ENCODE results near the gene ST8SIA2. TPM values are rescaled to one million over a fixed set of nuclear protein-coding genes. Genes with fewer than 3 reads are reported as not detected.
"Not testable (repeated sequence)": the region's sequence is repeated elsewhere in the genome, so short reads cannot be mapped to it uniquely, and the experiment has no call there.

Gene ST8SIA2
- total RNA-seq, 2 donors from 2014 or later = not detected

DNA sequence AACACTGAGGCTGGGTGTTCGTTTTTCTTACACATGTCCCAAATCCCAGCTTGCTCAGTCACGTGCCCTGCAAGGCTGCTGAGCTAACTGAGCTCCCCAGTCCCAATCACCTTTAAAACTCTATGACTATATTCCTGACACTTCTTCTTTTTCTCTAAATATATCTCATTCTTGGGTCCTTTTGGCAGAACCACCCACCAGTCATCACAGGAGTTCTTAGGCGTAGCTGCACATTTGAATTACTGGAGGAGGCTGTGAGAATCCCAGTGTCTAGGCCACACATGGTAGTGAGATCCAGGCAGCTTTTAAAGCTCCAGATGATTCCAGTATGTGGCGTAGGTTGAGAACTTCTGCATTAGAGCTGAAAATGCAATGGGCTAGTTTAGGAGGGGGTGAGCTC is 66.3 kb downstream of the ST8SIA2 start:
- ATAC-seq (no peak), DNase-seq (no peak)
- Mint-ChIP-seq H3K4me1 (no peaks in the 10 kb centered on the region), H3K27ac (no peak overlapping the region), H3K36me3 (ENCODE audit: low read depth) (no peaks in the 10 kb centered on the region), H3K4me3 (no peak overlapping the region), H3K27me3 (peaks cover 34% of the 10 kb centered on the region)
- H3K9me3 ChIP-seq (ENCODE audit: control insufficient read depth, low read length, poor library complexity, severe bottlenecking) = no peaks in the 10 kb centered on the region

DNA sequence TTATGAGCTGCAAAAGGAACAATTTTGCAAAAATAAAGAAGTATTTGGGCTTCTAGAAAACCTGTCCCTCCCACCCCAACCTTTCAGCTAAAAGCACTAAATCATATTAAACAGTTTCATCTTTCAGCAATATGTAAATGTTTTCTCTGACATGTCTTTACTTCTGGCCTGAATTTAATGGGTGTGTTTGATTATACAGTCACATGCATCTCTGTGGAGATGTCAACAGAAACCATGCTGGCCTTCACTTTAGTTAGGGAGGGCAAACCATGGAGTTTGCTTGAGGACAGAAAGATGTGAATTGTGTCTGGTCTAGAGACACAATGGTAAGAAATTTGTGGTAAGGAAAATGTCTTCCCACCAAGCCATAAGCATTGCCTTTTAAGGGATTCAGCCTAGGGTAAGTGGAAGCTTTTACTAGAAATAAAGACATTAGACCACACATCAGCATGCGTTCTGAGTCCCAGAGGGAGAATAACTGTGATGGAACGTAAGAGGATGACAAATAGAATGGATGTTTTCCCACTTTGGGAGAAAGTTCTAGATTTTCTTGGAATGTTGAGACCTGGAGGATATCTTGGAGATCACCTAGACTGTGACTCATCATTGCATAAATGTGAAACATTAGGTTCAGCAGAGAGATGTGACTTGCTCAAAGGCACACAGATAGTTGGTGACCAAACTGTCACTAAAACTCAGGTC is 68.9 kb downstream of the ST8SIA2 start:
- DNase-seq (no peak), ATAC-seq (no peak)
- no peaks in the 10 kb centered on the region for H3K9me3 ChIP-seq (ENCODE audit: control insufficient read depth, low read length, poor library complexity, severe bottlenecking)
- no peak overlapping the region for H3K27ac Mint-ChIP-seq
- H3K4me3 Mint-ChIP-seq = no peak overlapping the region
- peaks cover 34% of the 10 kb centered on the region for H3K27me3 Mint-ChIP-seq
- no peaks in the 10 kb centered on the region for H3K36me3 Mint-ChIP-seq (ENCODE audit: low read depth)
- H3K4me1 Mint-ChIP-seq = no peaks in the 10 kb centered on the region

DNA sequence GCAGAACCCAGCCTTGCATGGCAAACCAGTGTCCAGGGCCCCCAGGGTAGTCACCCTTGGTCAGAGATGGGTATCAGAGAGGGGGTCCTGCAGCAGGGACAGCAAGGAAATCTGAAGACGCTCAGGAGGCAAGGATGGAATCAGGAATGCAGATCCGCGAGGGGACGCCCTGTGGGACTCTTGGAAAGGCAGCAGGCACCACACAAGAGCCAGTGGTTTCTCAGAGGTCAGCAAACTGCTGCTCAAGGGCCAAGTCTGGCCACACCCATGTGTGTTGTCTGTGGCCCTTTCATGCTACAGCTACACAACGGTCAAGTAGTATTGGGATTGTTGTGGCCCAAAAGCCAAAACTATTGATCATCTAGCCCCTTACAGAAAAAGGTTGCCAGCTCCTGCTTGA is 69.7 kb downstream of the ST8SIA2 start:
- no peak for ATAC-seq
- no peaks in the 10 kb centered on the region for H3K9me3 ChIP-seq (ENCODE audit: control insufficient read depth, low read length, poor library complexity, severe bottlenecking)
- Mint-ChIP-seq H3K4me1 (no peaks in the 10 kb centered on the region), H3K36me3 (ENCODE audit: low read depth) (no peaks in the 10 kb centered on the region), H3K4me3 (no peak overlapping the region), H3K27me3 (peaks cover 34% of the 10 kb centered on the region), H3K27ac (no peak overlapping the region)
- DNase-seq = no peak

DNA sequence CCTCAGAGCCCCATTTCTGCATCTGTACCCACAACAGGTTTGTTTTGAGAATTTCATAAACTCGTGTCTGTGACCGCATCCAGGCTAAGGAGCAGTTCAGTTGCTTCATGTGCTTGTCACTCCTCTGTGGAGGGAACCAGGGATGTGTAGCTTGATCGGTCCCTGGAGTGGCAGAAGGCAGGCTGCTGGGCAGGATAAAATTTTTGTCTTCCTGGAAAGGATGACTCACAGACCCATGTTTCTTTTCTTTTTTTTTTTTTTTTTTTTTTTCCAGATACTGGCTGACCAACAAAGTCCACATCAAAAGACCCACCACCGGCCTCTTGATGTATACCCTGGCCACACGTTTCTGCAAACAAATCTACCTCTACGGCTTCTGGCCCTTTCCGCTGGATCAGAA is 70.1 kb downstream of the ST8SIA2 start:
- Mint-ChIP-seq H3K4me3 (no peak overlapping the region), H3K27ac (no peak overlapping the region), H3K36me3 (ENCODE audit: low read depth) (no peaks in the 10 kb centered on the region), H3K27me3 (peaks cover 34% of the 10 kb centered on the region), H3K4me1 (no peaks in the 10 kb centered on the region)
- ATAC-seq (no peak), DNase-seq (no peak)
- no peaks in the 10 kb centered on the region for H3K9me3 ChIP-seq (ENCODE audit: control insufficient read depth, low read length, poor library complexity, severe bottlenecking)

DNA sequence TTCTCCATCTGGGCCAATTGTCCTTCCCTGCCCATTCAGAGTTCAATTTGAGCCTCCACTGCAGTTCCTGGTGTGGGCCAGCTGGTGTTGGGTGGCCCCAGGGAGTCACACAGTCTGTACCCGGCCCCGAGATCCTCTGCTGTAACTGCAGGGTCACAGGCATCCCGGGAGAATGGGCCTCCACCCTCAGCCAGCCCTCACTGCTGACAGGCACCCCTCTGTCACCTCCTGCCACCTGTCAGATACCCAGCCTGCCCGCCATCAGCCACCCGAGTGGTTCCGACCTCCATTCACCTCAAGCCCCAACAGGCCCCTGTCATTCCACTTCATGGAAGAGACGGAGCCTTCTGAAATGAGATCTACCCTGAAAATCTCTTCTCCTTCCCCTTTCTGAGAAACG is 73.2 kb downstream of the ST8SIA2 start:
- Mint-ChIP-seq H3K4me3 (no peak overlapping the region), H3K36me3 (ENCODE audit: low read depth) (no peaks in the 10 kb centered on the region), H3K27me3 (peaks cover 35% of the 10 kb centered on the region), H3K4me1 (no peaks in the 10 kb centered on the region), H3K27ac (no peak overlapping the region)
- ATAC-seq (no peak), DNase-seq (no peak)
- no peaks in the 10 kb centered on the region for H3K9me3 ChIP-seq (ENCODE audit: control insufficient read depth, low read length, poor library complexity, severe bottlenecking)

DNA sequence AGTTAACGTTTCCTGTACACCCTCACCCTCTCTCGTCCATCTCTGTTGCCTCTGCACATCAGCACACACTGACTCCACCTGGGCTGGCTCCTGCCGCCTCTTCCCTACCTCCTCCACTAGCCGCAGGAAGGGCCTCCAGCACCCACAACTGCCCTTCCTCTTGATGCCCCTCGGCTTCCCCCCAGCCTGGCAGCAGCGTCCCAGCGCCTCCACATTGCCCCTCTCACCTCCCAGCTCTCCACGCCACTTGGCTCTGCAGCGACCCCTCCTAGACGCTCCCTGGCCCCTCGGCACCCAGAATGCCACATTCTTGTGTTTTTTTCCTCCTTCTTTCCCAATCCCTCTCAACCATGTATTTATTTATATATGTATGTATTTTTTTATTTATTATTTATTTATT is 73.6 kb downstream of the ST8SIA2 start:
- no peak for DNase-seq
- ATAC-seq = no peak
- H3K36me3 Mint-ChIP-seq (ENCODE audit: low read depth) = no peaks in the 10 kb centered on the region
- no peak overlapping the region for H3K27ac Mint-ChIP-seq
- H3K4me1 Mint-ChIP-seq = no peaks in the 10 kb centered on the region
- H3K4me3 Mint-ChIP-seq = no peak overlapping the region
- peaks cover 35% of the 10 kb centered on the region for H3K27me3 Mint-ChIP-seq
- no peaks in the 10 kb centered on the region for H3K9me3 ChIP-seq (ENCODE audit: control insufficient read depth, low read length, poor library complexity, severe bottlenecking)

DNA sequence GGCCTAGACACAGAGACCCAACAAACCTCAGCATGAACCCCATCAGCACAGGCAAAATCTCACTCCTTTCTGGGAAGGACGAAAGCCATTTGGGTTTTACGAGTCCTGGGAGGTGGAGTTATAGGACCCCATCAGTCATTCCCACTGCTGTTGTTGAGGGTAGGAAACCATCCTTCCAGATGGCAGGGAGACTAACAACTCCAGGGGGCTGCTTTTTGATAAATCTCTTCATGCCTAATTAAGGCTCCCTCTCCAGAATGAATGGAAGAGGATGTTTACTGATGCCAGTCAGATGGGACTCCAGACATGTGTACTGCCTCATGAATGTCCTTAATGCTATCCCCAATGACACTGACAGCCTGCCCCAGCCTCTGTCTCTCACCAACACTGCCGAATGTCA is 75.3 kb downstream of the ST8SIA2 start:
- no peak overlapping the region for H3K27ac Mint-ChIP-seq
- peaks cover 46% of the 10 kb centered on the region for H3K27me3 Mint-ChIP-seq
- H3K36me3 Mint-ChIP-seq (ENCODE audit: low read depth) = no peaks in the 10 kb centered on the region
- H3K4me1 Mint-ChIP-seq = no peaks in the 10 kb centered on the region
- H3K9me3 ChIP-seq (ENCODE audit: control insufficient read depth, low read length, poor library complexity, severe bottlenecking) = no peaks in the 10 kb centered on the region
- no peak for DNase-seq
- H3K4me3 Mint-ChIP-seq = no peak overlapping the region
- ATAC-seq = no peak

DNA sequence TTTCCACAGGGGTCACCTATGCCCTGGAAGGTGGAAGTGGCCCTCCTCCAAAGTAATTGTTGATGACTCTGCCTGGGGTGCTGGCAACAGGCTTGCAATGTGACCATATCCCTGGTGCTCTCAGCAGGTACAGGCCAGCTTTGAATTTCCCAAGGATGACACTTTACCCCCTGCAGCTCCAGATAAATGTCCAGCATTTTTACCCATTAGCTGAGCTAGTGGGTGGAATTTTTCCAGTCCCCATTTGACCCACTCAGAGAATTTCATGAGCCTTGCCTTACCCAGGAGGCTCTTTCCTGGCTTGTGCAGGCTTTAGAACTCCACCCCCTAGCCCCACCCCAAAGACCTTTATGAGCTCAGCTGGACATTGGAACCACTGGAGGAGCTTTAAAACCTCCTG is 77.6 kb downstream of the ST8SIA2 start:
- Mint-ChIP-seq H3K27me3 (peaks cover 46% of the 10 kb centered on the region), H3K27ac (no peak overlapping the region), H3K36me3 (ENCODE audit: low read depth) (no peaks in the 10 kb centered on the region), H3K4me1 (no peaks in the 10 kb centered on the region), H3K4me3 (no peak overlapping the region)
- H3K9me3 ChIP-seq (ENCODE audit: control insufficient read depth, low read length, poor library complexity, severe bottlenecking) = no peaks in the 10 kb centered on the region
- ATAC-seq (no peak), DNase-seq (no peak)

DNA sequence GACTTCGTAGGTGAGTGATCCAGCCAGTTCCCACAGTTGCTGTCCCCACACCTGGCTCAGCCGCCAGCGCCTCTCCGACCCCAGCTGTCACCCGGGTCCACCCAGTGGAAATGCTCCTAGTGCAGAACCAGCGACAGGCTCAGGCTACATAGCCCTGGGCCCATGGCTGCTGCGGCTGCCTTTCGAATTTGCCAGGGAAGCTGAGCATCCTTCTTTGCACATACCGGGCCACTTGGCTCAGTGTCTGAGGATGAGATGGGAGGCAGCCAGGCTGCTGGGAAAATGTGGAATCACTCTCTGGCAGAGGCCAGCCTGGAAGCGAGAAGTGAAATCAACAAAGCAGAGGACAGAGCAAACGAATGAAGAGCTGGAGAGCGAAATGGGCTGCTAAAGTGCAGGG is 80.1 kb downstream of the ST8SIA2 start:
- ATAC-seq (no peak), DNase-seq (no peak)
- no peaks in the 10 kb centered on the region for H3K4me1 Mint-ChIP-seq
- H3K4me3 Mint-ChIP-seq = no peak overlapping the region
- no peak overlapping the region for H3K27ac Mint-ChIP-seq
- peaks cover 46% of the 10 kb centered on the region for H3K27me3 Mint-ChIP-seq
- no peaks in the 10 kb centered on the region for H3K9me3 ChIP-seq (ENCODE audit: control insufficient read depth, low read length, poor library complexity, severe bottlenecking)
- H3K36me3 Mint-ChIP-seq (ENCODE audit: low read depth) = no peaks in the 10 kb centered on the region

DNA sequence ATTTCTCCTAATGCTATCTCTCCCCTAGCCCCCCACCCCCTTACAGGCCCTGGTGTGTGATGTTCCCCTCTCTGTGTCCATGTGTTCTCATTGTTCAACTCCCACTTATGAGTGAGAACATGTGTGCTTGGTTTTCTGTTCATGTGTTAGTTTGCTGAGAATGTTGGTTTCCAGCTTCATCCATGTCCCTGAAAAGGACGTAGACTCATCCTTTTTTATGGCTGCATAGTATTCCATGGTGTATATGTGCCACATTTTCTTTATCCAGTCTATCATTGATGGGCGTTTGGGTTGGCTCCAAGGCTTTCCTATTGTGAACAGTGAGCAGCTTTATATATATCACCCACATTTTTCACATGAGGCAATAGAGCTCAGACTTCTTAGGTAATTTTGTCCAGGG is 86.0 kb downstream of the ST8SIA2 start:
- H3K4me3 Mint-ChIP-seq; DNase-seq; ATAC-seq; H3K4me1 Mint-ChIP-seq; H3K9me3 ChIP-seq (ENCODE audit: control insufficient read depth, low read length, poor library complexity, severe bottlenecking); H3K36me3 Mint-ChIP-seq (ENCODE audit: low read depth); H3K27ac Mint-ChIP-seq: not testable (repeated sequence)
- peaks cover 48% of the 10 kb centered on the region for H3K27me3 Mint-ChIP-seq

DNA sequence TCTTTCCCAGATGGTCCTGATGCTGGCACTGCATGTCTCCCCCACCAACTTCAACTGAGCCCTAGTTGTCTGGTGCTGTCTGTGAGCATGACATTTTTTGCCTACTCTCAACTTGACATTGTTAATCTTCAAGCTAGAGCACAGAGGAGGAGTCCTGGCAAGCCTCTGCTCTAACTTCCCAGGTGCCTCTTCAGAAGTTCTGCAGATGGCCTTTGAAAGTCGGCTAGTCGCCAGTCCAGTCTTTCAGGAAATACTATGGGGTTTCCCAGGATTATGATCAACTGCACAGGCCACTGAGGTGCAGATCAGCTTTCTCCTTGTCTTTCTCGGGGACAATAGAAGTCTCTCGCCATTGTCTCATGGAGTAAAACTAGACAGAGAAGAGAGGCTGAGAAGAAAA is 86.7 kb downstream of the ST8SIA2 start:
- Mint-ChIP-seq H3K4me1 (no peaks in the 10 kb centered on the region), H3K27me3 (peaks cover 48% of the 10 kb centered on the region), H3K4me3 (no peak overlapping the region), H3K27ac (no peak overlapping the region), H3K36me3 (ENCODE audit: low read depth) (no peaks in the 10 kb centered on the region)
- H3K9me3 ChIP-seq (ENCODE audit: control insufficient read depth, low read length, poor library complexity, severe bottlenecking) = no peaks in the 10 kb centered on the region
- DNase-seq = no peak
- ATAC-seq = no peak

DNA sequence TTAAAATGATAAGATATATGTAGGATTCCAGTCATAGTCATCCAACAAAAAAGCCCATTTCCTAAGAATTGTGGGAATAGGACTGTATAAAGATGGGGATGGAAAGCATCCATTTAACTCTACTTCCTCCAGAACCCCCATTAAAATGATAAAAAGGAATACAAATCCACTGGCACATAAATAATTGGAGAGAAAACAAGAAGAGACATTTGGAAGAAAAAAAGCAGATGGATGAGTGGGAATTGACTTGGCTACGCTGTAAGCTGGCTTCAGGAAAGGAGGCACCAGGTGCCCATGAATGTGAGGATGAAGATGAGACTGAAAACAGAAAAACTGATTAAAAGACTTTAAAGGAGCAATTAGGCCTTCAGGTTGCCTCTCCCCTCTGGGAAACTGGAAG is 91.8 kb downstream of the ST8SIA2 start:
- H3K27me3 Mint-ChIP-seq = peaks cover 25% of the 10 kb centered on the region

DNA sequence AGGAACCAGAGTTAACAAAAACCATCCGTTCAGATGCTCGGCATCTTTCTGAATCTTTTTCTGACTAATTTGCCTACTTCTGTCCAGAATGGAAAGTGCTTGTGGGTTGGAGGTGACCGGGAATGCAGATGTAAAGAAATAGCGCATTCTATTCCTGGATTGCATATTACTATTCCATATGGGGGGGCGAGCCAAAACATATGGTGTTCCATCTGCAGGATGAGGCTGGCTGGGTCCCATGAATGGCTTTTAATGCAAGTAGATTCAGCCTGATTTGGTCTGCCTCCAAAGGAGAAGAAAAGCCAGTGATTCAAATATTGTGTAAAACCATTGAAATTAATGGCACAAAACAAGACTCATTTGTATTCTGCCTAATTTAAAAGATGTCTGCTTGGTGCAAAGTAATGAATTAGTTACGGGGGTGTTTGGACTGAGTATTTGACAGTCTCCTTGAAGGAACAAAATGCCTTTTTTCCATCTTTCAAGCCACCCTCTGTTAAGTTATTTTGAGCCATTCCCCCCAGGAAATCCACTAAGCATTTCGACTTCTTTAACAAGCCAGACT is 99.0 kb downstream of the ST8SIA2 start:
- Mint-ChIP-seq H3K27ac (no peak overlapping the region), H3K4me1 (no peaks in the 10 kb centered on the region), H3K27me3 (peaks cover 35% of the 10 kb centered on the region), H3K36me3 (ENCODE audit: low read depth) (no peaks in the 10 kb centered on the region), H3K4me3 (no peak overlapping the region)
- DNase-seq = no peak
- no peaks in the 10 kb centered on the region for H3K9me3 ChIP-seq (ENCODE audit: control insufficient read depth, low read length, poor library complexity, severe bottlenecking)
- no peak for ATAC-seq

More for the DNA sequence above, 91.8 kb downstream of the ST8SIA2 start:
- Mint-ChIP-seq H3K27ac (no peak overlapping the region), H3K36me3 (ENCODE audit: low read depth) (no peaks in the 10 kb centered on the region), H3K4me1 (no peaks in the 10 kb centered on the region), H3K4me3 (no peak overlapping the region)
- H3K9me3 ChIP-seq (ENCODE audit: control insufficient read depth, low read length, poor library complexity, severe bottlenecking) = no peaks in the 10 kb centered on the region
- no peak for DNase-seq
- ATAC-seq = no peak

DNA sequence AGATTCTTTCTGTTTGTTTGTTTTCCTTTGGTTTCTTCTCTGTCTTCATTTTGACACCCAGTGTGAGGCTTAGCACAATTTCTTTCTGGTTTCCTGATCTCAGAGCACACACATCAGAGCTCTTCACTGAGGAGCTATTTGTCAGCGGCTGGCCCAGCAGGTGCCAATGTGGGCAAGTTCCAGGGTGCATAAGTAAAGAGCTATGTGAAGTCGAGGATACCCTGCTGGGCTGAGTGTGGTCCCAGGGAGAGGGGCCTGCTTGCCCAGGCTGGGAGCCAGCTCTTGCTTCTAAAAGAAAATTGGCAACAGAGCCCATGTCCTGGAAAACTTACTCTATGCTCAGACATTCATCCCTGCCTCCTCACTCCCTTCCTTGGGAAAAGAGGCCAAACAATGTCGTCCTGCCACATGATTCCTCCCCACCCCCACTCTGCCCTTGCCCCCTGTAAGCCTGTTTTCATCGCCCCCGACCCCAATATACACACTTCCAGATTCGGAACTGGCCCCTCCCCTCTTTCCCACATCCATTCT is 101.2 kb downstream of the ST8SIA2 start:
- no peaks in the 10 kb centered on the region for H3K36me3 Mint-ChIP-seq (ENCODE audit: low read depth)
- H3K4me1 Mint-ChIP-seq = no peaks in the 10 kb centered on the region
- H3K27ac Mint-ChIP-seq = no peak overlapping the region
- ATAC-seq = no peak
- no peak for DNase-seq
- H3K27me3 Mint-ChIP-seq = peaks cover 49% of the 10 kb centered on the region
- H3K4me3 Mint-ChIP-seq = no peak overlapping the region
- no peaks in the 10 kb centered on the region for H3K9me3 ChIP-seq (ENCODE audit: control insufficient read depth, low read length, poor library complexity, severe bottlenecking)
